GM21367 (cell line): ENCODE measurements around the gene MKRN2.

Experiments
- ATAC-seq: cut with Tn5 transposase; IDR thresholded peaks from one replicate; pipeline ENCODE4 v1.9.1; 2021; ENCODE audit not compliant: unreplicated experiment

The MKRN2 gene

GRCh38 chr3:12553921-12554391 is 2.9 kb upstream of the MKRN2 start:
- ATAC-seq = no peak

- no peak for ATAC-seq
Measured at GRCh38 chr3:12556314-12556689, 585 bp upstream of the MKRN2 start.

GRCh38 chr3:12557473-12558100 is 700 bp downstream of the MKRN2 start:
- no peak for ATAC-seq

GRCh38 chr3:12558706-12559105 is 1.8 kb downstream of the MKRN2 start:
- ATAC-seq = no peak

GRCh38 chr3:12559520-12559919 is 2.6 kb downstream of the MKRN2 start:
- no peak for ATAC-seq

- no peak for ATAC-seq
Measured at GRCh38 chr3:12560505-12561190, 3.8 kb downstream of the MKRN2 start.

GRCh38 chr3:12561397-12561796 is 4.5 kb downstream of the MKRN2 start:
- no peak for ATAC-seq

- no peak for ATAC-seq
Measured at GRCh38 chr3:12562451-12562850, 5.6 kb downstream of the MKRN2 start.

- no peak for ATAC-seq
Measured at GRCh38 chr3:12566976-12567375, 10.1 kb downstream of the MKRN2 start.

GRCh38 chr3:12568747-12569146 is 11.9 kb downstream of the MKRN2 start:
- no peak for ATAC-seq

GRCh38 chr3:12569836-12570235 is 12.9 kb downstream of the MKRN2 start:
- no peak for ATAC-seq

- no peak for ATAC-seq
Measured at GRCh38 chr3:12571986-12572385, 15.1 kb downstream of the MKRN2 start.

GRCh38 chr3:12574131-12574530 is 17.2 kb downstream of the MKRN2 start:
- no peak for ATAC-seq

- ATAC-seq = no peak
Measured at GRCh38 chr3:12574661-12575060, 17.8 kb downstream of the MKRN2 start.

- ATAC-seq = no peak
Measured at GRCh38 chr3:12577379-12577778, 20.5 kb downstream of the MKRN2 start.

- ATAC-seq = no peak
Measured at GRCh38 chr3:12578742-12579141, 21.9 kb downstream of the MKRN2 start.

- ATAC-seq = no peak
Measured at GRCh38 chr3:12579456-12579855, 22.6 kb downstream of the MKRN2 start.

GRCh38 chr3:12579905-12580304 is 23.0 kb downstream of the MKRN2 start:
- no peak for ATAC-seq

GRCh38 chr3:12582730-12583129 is 25.8 kb downstream of the MKRN2 start:
- ATAC-seq = no peak

- ATAC-seq = no peak
Measured at GRCh38 chr3:12583280-12583679, 26.4 kb downstream of the MKRN2 start.

GRCh38 chr3:12584083-12584482 is 27.2 kb downstream of the MKRN2 start:
- no peak for ATAC-seq

GRCh38 chr3:12585181-12585580 is 28.3 kb downstream of the MKRN2 start:
- no peak for ATAC-seq

GRCh38 chr3:12585970-12586369 is 29.1 kb downstream of the MKRN2 start:
- ATAC-seq = peak; percentile 50
